ENCODE results near the gene SRP14. TPM values are rescaled to one million over a fixed set of nuclear protein-coding genes. Genes with fewer than 3 reads are reported as not detected.

Gene SRP14
- total RNA-seq, 1 experiment from 2014 or later, result 200 TPM

DNA sequence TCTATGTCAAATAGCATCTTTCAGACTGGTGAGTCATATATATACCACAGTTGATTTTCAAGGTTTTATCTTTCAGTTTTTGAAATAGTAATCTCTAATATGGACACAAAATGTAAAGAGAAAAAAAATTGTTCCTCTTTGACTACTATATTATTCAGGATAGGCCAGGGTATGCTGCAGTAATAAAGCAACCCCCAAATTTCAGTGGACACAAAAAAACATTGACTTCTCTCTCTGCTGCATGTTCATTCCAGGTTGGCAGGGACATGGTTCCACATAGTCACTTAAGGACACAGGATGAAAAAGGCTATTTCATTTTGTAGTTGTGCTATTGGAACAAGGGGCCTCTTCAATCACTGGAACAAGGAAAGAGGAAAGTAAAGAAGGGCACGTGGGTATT is 41.1 kb upstream of the SRP14 start:
- H3K23me2 ChIP-seq (ENCODE audit: insufficient read length, low read depth, low read length, poor library complexity, severe bottlenecking), result no peaks in the 10 kb centered on the region
- no peaks in the 10 kb centered on the region; the same call in 1 of the 2 replicates for H3K27me3 ChIP-seq (ENCODE audit: insufficient read depth, low read length)
- H3T11ph ChIP-seq (ENCODE audit: low read length), result no peak overlapping the region
- Mint-ChIP-seq H3K36me3 (ENCODE audit: insufficient read depth in 1 of 3, low read depth in 3 of 3) (no peaks in the 10 kb centered on the region), H3K27me3 (ENCODE audit: low read depth) (peaks cover 55% of the 10 kb centered on the region), H3K4me3 (no peak overlapping the region), H3K4me1 (peaks cover 32 to 40% of the 10 kb centered on the region in 2 experiments), H3K27ac (no peak overlapping the region), H3K9me3 (no peaks in the 10 kb centered on the region)
- H4K20me1 ChIP-seq (ENCODE audit: control insufficient read depth, insufficient read depth, insufficient read length), result no peaks in the 10 kb centered on the region
- H2BK15ac ChIP-seq (ENCODE audit: low read depth, low read length), result no peak overlapping the region
- no peak overlapping the region for H4K8ac ChIP-seq (replicated peaks; ENCODE audit: insufficient read length, low read depth, low read length)
- no peak overlapping the region for H3K4ac ChIP-seq (ENCODE audit: low read depth, low read length)
- TF ChIP-seq, protein P1, sequence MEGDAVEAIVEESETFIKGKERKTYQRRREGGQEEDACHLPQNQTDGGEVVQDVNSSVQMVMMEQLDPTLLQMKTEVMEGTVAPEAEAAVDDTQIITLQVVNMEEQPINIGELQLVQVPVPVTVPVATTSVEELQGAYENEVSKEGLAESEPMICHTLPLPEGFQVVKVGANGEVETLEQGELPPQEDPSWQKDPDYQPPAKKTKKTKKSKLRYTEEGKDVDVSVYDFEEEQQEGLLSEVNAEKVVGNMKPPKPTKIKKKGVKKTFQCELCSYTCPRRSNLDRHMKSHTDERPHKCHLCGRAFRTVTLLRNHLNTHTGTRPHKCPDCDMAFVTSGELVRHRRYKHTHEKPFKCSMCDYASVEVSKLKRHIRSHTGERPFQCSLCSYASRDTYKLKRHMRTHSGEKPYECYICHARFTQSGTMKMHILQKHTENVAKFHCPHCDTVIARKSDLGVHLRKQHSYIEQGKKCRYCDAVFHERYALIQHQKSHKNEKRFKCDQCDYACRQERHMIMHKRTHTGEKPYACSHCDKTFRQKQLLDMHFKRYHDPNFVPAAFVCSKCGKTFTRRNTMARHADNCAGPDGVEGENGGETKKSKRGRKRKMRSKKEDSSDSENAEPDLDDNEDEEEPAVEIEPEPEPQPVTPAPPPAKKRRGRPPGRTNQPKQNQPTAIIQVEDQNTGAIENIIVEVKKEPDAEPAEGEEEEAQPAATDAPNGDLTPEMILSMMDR (conservative IDR thresholded peaks at IDR 0.05), result no peak
- no peaks in the 10 kb centered on the region for H3K79me1 ChIP-seq (ENCODE audit: insufficient read depth, low read depth, low read length, poor library complexity, severe bottlenecking)
- H3K27ac ChIP-seq (ENCODE audit: insufficient read length, low read depth, low read length), result no peak overlapping the region
- H4K91ac ChIP-seq (ENCODE audit: insufficient read length, low read depth, low read length), result no peak overlapping the region
- H3K9me3 ChIP-seq (ENCODE audit: control insufficient read depth, low read depth, low read length), result no peaks in the 10 kb centered on the region
- H3K56ac ChIP-seq (ENCODE audit: insufficient read length, low read depth, low read length), result no peak overlapping the region
- H2BK5ac ChIP-seq (ENCODE audit: insufficient read length, low read length), result no peak overlapping the region
- H3K4me2 ChIP-seq (ENCODE audit: insufficient read depth, insufficient read length, low read length), result no peak overlapping the region
- no peak overlapping the region for H4K5ac ChIP-seq (ENCODE audit: insufficient read length, low read depth, low read length)
- no peak overlapping the region for H3K9ac ChIP-seq (ENCODE audit: extremely low read depth, insufficient read length, low read length)
- no peak overlapping the region for H2AFZ ChIP-seq (ENCODE audit: low read length)
- DNase-seq, result no peak
- no peaks in the 10 kb centered on the region for H3K79me2 ChIP-seq (ENCODE audit: insufficient read depth, low read length)
- H2BK12ac ChIP-seq (ENCODE audit: insufficient read length, low read depth, low read length), result no peak overlapping the region
- H3K14ac ChIP-seq (ENCODE audit: insufficient read depth, low read length), result no peak overlapping the region
- no peak overlapping the region for H3K23ac ChIP-seq (ENCODE audit: insufficient read length, low read depth, low read length)
- H3K4me1 ChIP-seq (ENCODE audit: insufficient read depth, low read length), result peaks cover 2% of the 10 kb centered on the region
- H2AK5ac ChIP-seq (ENCODE audit: insufficient read length, low read length), result no peak overlapping the region
- no peak overlapping the region for H2BK20ac ChIP-seq (ENCODE audit: low read depth, low read length, poor library complexity, severe bottlenecking)
- no peak overlapping the region for H2BK120ac ChIP-seq (ENCODE audit: low read depth, low read length, poor library complexity, severe bottlenecking)
- no CpG with 5 or more reads among the region's 1 CpG for WGBS (ENCODE audit: extremely low coverage, insufficient read length, low lambda C conversion rate)
- H3K18ac ChIP-seq (ENCODE audit: insufficient read length, low read depth, low read length), result no peak overlapping the region
